ENCODE data around the gene PRDM11. TPM values are rescaled to one million over a fixed set of nuclear protein-coding genes. Genes with fewer than 3 reads are reported as not detected.

PRDM11 gene
- total and polyA plus RNA-seq, 2 of the 8 experiments (the other 6 are each of a cell fraction or from before 2014, with no cell fraction given): 3.6 to 11.7 TPM

DNA sequence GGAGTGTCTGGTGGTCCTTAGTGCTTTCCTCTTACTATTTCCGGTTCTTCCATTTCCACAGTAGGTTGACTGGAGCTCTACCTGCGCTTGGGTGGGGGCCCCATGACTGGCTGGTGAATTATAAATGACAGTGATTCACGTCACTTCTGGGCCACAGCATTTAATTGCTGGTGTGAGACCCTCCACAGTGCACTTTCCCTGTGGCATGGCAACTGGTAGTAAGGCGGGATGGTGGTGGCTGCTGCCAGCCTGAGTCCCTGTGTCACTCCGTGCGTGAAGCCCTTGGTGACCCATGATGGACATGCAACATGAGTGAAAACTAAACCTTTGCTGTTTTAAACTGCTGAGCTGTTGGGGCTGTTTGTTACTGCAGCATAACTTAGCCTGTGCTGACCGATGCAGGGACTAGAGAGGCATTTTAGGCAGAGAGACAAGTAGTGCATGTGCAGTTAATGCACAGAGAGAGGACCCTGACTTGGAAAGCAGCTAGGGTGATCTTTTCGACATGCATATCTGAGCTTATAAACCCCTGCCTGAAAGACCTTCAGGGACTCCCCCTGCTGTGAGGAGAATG is 3.1 kb downstream of the PRDM11 start:
- Histone ChIP-seq H3K79me2 (ENCODE audit: control insufficient read depth in 1 of 2, insufficient read depth in 2 of 2, low read length in 2 of 2) (peaks cover 6 to 46% of the 10 kb centered on the region in 2 experiments; a peak in 3 of 4 replicates), H3K4me1 (replicated peaks in 1 of 4; ENCODE audit: control insufficient read depth in 3 of 4, insufficient read depth in 4 of 4, low read length in 3 of 4) (peaks cover 0 to 11% (median 4%) of the 10 kb centered on the region in 4 experiments; a peak in 4 of 7 replicates), H3K56ac (replicated peaks; ENCODE audit: insufficient read length, low read depth, low read length) (no peak overlapping the region), H3K4ac (replicated peaks; ENCODE audit: insufficient read length, low read depth, low read length) (no peak overlapping the region), H2BK15ac (ENCODE audit: low read length) (0 out of 2 replicates have a peak overlapping the region, but pooled peaks have one; percentile 61), H3K4me3 (ENCODE audit: extremely low read depth in 1 of 4, insufficient read depth in 2 of 4, low read depth in 3 of 4, low read length in 4 of 4) (no peak overlapping the region), H4K20me1 (replicated peaks in 1 of 2; ENCODE audit: control insufficient read depth in 1 of 2, insufficient read depth in 2 of 2, low read length in 2 of 2) (peaks cover 0 to 4% of the 10 kb centered on the region in 2 experiments), H4K8ac (ENCODE audit: extremely low read depth, insufficient read depth, low read length) (no peak overlapping the region), H3K4me2 (ENCODE audit: insufficient read depth in 1 of 2, low read depth in 2 of 2, low read length in 2 of 2) (no peak overlapping the region), H2BK120ac (replicated peaks; ENCODE audit: low read depth, low read length) (no peak overlapping the region), H3K14ac (ENCODE audit: insufficient read length) (no peak overlapping the region), H3K79me1 (ENCODE audit: low read depth, low read length) (peaks cover 22% of the 10 kb centered on the region), H3K9me3 (ENCODE audit: insufficient read depth in 2 of 2, low read depth in 1 of 2, low read length in 1 of 2) (peaks cover 0 to 3% of the 10 kb centered on the region in 2 experiments; a peak in 1 of 4 replicates), H3K27me3 (replicated peaks in 1 of 4; ENCODE audit: control insufficient read depth in 3 of 4, extremely low read depth in 1 of 4, insufficient read depth in 3 of 4, low read length in 3 of 4) (peaks cover 0 to 7% (median 5%) of the 10 kb centered on the region in 4 experiments; a peak in 4 of 7 replicates), H4K5ac (ENCODE audit: insufficient read length, low read depth, low read length) (no peak overlapping the region), H4K91ac (replicated peaks; ENCODE audit: insufficient read length, low read length) (no peak overlapping the region), H3K27ac (ENCODE audit: low read depth, low read length) (no peak overlapping the region), H3K9ac (replicated peaks in 1 of 4; ENCODE audit: extremely low read depth in 1 of 4, low read depth in 3 of 4, low read length in 3 of 4) (no peak overlapping the region), H2BK12ac (ENCODE audit: low read depth, low read length) (no peak overlapping the region), H2AK5ac (ENCODE audit: low read depth, low read length) (no peak overlapping the region; the same call in 1 of the 2 replicates), H3K23ac (ENCODE audit: insufficient read length) (no peak overlapping the region), H2BK5ac (ENCODE audit: low read depth, low read length) (no peak overlapping the region), H2BK20ac (ENCODE audit: low read length) (no peak overlapping the region), H3K36me3 (ENCODE audit: control insufficient read depth in 2 of 4, insufficient read depth in 4 of 4, low read length in 3 of 4) (no peaks in the 10 kb centered on the region), H2AFZ (ENCODE audit: low read length) (no peak overlapping the region), H3K18ac (ENCODE audit: extremely low read depth, low read length) (no peak overlapping the region), H3K23me2 (ENCODE audit: low read depth, low read length) (peaks cover 11% of the 10 kb centered on the region)
- ChIA-PET POLR2A (ENCODE audit: partially characterized antibody) (interaction anchor here (1.2 kb wide), 1 partner anchor 10 kb away, joined by 7 read pairs; no protein-coding TSS in a partner anchor), CTCF (ENCODE audit: partially characterized antibody) (interaction anchor here (1.2 to 3.2 kb wide), 3 partner anchors 11 to 144 kb away, joined by 3 to 12 read pairs (median 4); no protein-coding TSS in a partner anchor)
- WGBS, 2 experiments (ENCODE audit: extremely low coverage in 1 of 2, insufficient coverage in 1 of 2, insufficient read length in 1 of 2, insufficient replicate concordance in 2 of 2, low coverage in 1 of 2, low lambda C conversion rate in 2 of 2, missing lambda C conversion rate in 1 of 2): 93% methylated on average over 8 of the region's 8 CpGs; no CpG with 5 or more reads in 1 of the 2 experiments
- FAIRE-seq (no peak), DNase-seq (ENCODE audit: low read depth in 1 of 2, low spot score in 2 of 2) (peak in 1 of 2 experiments; percentile 22)
- no peak for TF ChIP-seq TCF12 (IDR thresholded peaks at IDR 0.05; ENCODE audit: low read depth, low read length)
- no peak for TF ChIP-seq RAD21 (IDR thresholded peaks at IDR 0.05 in 1 of 2, conservative IDR thresholded peaks at IDR 0.05 in 1 of 2; ENCODE audit: low read depth in 2 of 2, low read length in 2 of 2)
- TF ChIP-seq ATF3 (IDR thresholded peaks at IDR 0.05; ENCODE audit: insufficient read depth, low read depth, low read length): no peak
- TF ChIP-seq, protein P1, sequence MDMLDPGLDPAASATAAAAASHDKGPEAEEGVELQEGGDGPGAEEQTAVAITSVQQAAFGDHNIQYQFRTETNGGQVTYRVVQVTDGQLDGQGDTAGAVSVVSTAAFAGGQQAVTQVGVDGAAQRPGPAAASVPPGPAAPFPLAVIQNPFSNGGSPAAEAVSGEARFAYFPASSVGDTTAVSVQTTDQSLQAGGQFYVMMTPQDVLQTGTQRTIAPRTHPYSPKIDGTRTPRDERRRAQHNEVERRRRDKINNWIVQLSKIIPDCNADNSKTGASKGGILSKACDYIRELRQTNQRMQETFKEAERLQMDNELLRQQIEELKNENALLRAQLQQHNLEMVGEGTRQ (IDR thresholded peaks at IDR 0.05; ENCODE audit: low read length): no peak
- TF ChIP-seq, protein P2, sequence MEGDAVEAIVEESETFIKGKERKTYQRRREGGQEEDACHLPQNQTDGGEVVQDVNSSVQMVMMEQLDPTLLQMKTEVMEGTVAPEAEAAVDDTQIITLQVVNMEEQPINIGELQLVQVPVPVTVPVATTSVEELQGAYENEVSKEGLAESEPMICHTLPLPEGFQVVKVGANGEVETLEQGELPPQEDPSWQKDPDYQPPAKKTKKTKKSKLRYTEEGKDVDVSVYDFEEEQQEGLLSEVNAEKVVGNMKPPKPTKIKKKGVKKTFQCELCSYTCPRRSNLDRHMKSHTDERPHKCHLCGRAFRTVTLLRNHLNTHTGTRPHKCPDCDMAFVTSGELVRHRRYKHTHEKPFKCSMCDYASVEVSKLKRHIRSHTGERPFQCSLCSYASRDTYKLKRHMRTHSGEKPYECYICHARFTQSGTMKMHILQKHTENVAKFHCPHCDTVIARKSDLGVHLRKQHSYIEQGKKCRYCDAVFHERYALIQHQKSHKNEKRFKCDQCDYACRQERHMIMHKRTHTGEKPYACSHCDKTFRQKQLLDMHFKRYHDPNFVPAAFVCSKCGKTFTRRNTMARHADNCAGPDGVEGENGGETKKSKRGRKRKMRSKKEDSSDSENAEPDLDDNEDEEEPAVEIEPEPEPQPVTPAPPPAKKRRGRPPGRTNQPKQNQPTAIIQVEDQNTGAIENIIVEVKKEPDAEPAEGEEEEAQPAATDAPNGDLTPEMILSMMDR (IDR thresholded peaks at IDR 0.05; ENCODE audit: control extremely low read depth in 1 of 3, insufficient read depth in 1 of 3, low read depth in 1 of 3, low read length in 3 of 3): no peak
- no peak for TF ChIP-seq GTF2F1 (IDR thresholded peaks at IDR 0.05; ENCODE audit: borderline replicate concordance, low read depth, low read length)
- TF ChIP-seq JUND (IDR thresholded peaks at IDR 0.05; ENCODE audit: low read length): no peak

Data from H1 (cell line).